Hematopoietic multipotent progenitor cell treated with erythropoietin and hydrocortisone succinate and interleukin-3 and kit ligand, for 17 days (in vitro differentiated cells): ENCODE data around the gene TCEAL4.
"Not testable (repeated sequence)": the region's sequence is repeated elsewhere in the genome, so short reads cannot be mapped to it uniquely, and the experiment has no call there.

Source experiments
- DNase-seq: peaks from one replicate; pipeline ENCODE4 v3.0.0-alpha.2; 2015; ENCODE audit warnings: low spot score

TCEAL4 gene

DNA sequence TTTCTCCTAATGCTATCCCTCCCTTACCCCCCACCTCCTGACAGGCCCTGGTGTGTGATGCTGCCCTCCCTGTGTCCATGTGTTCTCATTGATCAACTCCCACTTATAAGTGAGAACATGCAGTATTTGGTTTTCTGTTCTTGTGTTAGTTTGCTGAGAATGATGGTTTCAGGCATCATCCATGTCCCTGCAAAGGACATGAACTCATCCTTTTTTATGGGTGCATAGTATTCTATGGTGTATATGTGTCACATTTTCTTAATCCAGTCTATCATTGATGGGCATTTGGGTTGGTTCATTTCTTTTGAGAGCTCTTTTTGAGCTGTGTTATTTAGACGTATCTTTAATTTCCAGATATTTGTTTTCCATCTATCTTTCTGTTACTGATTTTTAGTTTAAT, 7.0 kb downstream of the TCEAL4 start:
- DNase-seq: not testable (repeated sequence)

DNA sequence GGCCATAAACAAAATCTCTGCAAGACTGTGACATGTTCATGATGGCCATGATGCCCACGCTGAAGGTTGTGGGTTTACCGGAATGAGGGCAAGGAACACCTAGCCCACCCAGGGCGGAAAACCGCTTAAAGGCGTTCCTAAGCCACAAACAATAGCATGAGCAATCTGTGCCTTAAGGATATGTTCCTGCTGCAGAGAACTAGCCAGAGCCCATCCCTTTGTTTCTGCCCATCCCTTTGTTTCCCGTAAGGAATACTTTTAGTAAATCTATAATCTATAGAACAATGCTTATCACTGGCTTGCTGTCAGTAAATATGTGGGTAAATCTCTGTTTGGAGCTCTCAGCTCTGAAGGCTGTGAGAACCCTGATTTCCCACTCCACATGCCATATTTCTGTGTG, 9.9 kb downstream of the TCEAL4 start:
- not testable (repeated sequence) for DNase-seq

DNA sequence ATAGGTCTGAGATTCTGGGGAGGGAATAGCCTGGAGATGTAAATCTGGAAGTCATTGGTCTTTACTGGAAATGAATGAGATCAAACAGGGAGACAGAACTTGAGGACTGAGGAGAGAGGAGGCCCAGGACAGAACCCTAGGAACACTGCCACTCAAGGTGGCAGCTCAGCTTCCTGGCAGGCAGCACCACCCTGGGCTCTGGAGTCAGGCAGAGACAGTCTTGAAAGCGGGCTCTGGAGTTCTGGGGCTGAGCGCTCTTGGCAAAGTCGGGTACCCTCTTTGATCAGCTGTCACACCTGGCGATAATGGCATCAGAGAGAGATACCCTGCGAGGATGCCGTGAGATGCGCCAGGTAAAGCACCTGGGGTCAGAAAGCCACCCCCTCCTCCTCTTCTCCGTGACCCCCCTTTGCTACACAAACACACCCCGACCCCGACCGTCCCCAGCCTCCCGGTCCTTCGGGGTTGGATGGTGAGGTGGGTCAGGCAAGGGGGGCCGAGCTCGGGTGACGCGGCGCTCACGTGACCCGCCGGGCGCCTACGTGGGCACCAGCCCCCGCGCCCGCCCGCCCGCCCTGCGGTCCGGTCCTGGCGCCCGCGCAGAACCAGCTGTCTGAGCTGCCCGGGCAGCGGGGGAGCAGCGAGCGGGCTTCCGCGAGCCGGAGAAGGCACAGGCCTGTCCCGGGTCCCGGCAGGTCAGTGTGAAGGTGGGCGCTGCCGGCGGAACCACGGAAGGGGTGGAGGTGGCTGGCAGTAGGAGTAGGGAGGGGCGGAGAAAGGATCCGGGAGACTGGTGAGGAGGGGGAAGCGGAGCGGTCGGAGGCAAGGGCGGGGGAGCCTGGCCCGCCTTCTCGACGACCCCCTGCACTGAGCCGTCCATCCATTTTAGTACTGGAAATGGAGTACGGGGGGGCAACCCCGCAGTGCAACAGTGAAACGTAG, 22.3 kb downstream of the TCEAL4 start, which contains the start of gene TCEAL3:
TSS of gene TCEAL3 (plus strand) at position 600 of the 942 bp plus-strand sequence. CDS start 1,102 bp downstream, outside the sequence.
- DNase-seq: no peak

DNA sequence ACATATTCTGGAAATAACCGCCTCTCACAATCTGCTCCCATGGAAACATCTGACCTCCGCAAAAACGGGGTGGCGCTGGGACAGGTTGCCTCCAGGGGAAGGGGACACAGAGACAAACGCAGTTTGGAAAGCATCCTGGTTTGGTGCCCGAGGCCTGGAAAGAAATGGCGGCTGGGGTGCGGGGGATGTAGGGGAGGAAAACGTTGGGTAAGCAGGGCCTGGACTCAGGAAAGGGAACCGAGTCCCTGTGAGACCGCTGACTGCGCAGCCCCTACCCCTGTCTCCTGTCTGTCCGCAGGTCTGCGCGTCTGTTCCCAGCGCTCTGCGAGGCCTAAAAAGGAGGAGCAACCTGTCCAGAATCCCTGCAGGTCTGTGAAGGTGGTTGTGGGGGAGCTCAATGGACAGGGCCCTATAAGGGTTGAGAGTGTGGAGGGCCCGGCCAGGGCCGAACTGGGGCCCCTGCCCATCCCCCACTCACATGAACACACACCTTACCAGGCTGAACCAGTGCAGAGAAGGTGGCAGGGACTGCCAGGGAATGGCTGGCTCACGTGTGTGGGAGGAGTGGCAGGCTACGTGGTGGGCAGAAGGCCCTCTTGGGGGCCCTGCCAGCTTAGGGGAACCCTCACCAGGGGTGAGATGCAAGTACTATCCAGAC, 23.1 kb downstream of the TCEAL4 start:
- DNase-seq: no peak

DNA sequence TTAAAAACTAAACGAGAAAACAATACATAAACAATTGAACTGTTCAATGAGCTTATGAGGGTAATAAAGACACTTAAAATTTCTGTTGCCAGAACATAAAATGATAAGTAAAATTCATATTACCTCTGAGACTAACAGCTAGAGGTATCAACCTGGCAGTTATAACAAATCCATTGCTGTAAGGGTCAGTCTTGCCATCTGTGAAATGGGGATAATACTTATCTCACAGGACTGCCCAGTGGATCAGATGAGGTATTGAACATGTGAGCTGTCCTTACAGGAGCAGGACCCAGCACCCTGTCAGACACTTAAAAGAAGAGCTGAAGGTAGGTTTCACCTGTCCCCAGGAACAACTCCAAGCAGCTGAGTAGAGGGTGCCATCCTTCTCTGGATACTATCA, 25.0 kb downstream of the TCEAL4 start:
- no peak for DNase-seq

DNA sequence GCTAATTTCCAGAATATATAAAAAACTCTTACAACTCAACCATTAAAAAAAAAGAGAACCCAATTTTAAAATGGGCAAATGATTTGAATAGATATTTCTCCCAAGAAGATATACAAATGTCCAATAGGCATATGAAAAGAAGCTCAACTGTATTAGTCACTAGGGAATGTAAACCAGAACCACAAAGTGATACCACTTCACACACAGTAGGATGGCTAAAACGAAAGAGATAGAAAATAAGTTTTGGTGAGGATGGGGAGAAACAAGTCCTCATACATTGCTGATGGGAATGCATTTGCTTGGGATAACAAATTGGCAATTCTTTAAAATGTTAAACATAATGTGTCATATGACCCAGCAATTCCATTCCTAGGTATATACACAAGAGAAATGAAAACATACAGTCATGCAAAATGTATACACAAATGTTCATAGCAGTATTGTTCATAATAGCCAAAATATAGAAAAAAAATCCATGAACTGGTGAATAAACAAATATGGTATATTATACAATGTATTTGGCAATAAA, 28.1 kb downstream of the TCEAL4 start:
- DNase-seq: no peak

DNA sequence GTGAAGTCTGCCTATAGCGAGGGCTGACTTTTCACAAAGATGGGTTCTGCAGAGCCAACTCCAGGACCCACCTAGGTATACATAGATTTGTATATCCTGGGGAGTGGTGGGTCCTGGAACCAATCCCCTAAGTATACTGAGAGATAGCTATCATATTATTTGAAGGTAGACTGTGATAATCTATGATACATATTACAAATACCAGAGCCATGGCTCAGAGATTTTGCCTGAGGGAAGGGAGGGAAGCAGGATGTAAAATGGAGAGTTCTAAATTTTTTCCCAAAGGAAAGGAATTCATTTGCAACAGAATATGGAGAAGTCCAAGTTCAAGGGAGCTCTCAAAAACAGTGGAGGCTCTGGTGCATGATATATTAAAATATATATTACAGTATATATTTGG, 29.7 kb downstream of the TCEAL4 start:
- DNase-seq: no peak

DNA sequence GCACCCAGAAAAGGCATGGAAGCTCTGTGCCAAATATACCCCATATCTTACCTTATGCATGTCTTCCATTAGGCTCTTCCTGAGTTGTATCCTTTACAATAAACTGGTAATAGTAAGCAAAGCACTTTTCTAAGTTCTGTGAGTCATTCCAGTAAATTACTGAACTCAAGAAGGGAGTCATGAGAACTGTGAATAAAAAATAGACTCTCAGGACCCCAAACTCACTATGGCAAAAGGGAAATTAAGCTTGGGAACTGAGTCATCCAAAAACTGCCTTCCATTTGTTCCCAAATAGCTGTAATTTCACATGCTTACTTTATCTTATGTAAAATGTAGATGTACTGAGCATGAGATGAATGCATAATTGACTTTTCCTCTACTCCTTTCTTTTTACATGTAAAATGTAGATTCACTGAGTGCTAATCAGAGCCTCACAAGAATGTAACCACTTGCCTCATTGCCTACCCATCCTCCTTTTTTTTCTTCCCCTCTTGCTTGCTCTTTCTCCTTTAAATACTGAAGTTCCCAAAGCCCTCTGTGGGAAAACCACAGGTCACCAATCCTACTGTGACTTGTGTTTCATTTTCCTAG, 30.6 kb downstream of the TCEAL4 start:
- DNase-seq: no peak

DNA sequence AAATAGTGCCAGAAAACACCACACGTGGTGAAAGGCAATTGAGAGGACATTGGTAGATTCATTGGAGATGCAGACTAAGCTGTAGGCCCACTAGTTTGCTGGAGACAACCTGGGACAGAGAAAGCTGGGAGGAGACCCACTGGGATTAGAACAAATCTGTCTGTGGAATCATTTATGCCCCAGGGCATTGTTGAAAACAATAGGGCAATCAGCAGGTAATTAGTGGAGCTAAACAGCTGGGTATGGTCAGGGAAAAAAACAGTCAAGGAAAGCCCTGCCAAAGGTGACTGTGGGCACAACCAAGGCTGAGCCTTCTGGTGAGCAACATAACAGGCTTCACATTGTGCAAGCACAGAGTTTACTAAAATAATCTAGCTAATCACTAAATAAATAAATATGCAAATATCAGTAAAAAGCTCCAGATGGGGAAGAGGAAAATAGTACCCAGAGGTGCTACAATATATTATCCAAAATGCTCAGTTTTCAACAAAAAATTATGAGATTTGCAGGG, 31.4 kb downstream of the TCEAL4 start:
- no peak for DNase-seq

DNA sequence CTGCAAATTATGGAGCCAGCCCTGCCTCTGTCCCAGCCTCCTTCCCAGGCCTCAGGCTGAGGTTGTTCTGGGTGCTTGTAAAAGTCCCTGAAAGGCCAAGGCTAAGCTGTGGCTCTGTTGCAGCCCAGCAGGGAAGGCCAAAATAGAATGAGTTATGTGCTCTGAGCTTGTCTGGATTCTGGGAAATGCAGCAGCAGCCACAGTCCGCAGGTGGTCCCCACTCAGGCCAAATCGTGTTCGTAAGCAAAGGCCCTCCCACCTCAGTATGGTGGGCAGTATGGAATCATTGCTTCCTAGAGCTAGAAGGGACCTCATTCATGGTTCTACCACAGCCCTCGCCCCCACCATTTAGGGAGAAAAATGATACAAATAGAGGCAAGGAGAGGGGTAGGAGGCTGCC, 38.8 kb downstream of the TCEAL4 start:
- no peak for DNase-seq

DNA sequence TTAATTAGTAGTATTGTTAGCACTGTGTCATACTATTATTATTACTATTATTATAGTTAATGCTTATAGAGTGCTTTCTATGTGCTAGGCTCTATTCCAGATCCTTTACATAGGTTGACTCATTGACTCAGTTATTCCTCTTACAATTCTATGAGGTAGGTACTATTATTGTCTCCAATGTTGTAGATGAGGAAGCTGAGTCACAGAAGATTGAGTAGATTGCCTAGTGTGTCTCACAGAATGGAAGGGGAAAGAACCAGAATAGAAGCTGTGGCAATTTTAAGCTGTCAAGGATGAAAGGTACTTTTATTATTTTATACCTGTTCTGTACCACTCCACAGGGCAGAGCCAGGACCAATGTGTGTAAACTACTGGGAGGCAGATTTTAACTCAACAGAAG, 41.5 kb downstream of the TCEAL4 start:
- no peak for DNase-seq

DNA sequence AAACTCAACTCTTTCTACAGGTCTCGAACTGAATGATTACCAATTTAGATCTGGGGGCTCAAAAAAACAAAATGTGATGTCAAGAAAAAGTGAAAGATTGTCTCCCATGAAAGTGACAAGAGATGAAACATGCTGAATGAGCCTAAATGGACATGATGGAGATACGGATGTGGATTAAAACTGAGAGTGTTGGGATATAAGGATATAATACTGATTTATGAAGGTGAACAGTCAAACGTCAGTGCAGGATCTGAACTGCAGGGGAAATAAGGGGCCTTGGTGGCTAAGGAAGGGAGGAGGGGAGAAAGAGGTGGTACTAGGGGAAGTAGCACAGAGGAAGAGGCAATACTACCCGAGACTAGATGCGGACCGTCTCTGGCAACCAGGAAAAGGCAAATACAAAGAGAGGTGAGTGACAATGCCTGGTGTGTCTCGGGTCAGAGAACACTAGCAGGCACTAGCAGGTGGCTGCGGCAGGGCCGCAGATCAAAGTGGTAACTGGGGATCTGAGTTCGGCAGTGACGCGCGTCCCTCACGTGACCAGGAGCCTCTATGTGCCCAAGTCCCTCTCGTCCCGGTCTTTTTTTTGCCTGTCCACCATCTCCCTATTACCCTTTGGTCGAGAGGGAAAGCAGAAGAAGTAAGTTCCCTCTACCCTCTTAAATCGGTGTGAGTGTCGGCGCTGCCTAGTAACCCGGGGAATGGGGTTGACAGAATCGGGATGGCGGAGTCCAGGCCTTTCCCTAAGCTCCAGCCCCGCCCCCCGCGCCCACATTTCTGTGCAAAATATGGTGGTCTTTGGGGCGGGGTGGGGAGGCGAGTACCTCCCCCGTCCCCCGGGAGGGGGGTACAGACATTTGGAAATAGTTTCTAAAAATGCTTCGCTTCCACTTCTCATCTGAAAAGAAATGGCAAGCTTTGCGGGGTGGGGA, 43.3 kb downstream of the TCEAL4 start, which contains the start of gene TCEAL1:
TSS of gene TCEAL1 (plus strand) at position 590 of the 932 bp plus-strand sequence. CDS start 942 bp downstream, outside the sequence.
- DNase-seq: peak; percentile 13

DNA sequence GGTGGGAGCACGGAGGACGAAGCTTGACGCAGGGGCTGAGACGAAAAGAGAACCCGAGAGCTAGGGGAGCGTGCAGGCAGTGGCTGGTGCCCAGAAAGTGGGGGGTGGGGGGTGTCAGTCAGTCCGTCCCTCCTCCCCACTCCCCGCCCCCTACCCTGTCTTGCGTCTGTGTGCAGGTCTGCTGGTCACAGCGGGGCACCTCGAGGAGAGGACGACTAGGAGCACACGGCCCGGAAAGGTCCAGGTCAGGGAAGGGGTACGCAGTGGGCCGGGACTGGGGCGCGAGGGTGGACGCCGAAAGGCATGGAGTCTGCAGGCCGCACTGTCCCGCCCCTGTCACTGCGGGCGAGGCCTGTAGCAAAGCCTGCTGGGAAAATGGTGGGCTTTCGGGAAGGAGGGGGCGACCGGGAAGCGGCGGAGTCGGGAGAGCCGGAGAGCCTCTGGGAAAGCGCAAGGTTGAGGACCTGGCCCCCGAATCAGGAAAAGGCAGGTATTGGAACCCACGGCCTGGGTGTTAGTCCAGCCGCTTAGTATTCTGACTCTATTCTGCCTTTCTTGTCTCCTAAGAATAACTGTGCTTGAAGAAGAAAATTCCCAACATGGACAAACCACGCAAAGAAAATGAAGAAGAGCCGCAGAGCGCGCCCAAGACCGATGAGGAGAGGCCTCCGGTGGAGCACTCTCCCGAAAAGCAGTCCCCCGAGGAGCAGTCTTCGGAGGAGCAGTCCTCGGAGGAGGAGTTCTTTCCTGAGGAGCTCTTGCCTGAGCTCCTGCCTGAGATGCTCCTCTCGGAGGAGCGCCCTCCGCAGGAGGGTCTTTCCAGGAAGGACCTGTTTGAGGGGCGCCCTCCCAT, 44.2 kb downstream of the TCEAL4 start:
- DNase-seq: peak; percentile 15

DNA sequence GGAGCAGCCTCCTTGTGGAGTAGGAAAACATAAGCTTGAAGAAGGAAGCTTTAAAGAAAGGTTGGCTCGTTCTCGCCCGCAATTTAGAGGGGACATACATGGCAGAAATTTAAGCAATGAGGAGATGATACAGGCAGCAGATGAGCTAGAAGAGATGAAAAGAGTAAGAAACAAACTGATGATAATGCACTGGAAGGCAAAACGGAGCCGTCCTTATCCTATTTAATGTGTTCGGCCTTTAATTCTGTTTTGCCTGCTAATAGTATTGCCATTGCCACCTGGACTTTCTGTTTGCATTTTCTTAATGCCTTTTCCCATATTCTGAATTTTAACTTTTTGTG, 44.8 kb downstream of the TCEAL4 start:
- no peak for DNase-seq

DNA sequence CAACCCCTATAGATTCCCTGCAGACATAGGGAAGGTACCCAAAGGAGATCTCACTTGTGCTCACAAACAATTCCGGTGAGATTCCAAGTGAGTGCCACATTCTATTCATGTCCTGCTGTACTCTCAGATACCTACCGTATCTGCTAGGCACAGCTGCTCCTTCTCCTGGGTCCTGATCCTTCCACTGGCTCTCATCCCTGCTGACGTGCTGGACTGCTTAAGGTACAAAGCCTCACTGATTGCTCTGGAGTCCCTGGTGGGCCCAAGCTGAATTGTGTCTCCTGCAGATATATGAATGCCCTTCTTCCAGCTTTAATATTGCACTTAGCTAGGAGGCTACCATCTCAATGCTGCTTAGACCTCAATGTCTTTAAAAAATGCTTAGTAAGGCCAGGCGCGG, 45.8 kb downstream of the TCEAL4 start:
- no peak for DNase-seq

DNA sequence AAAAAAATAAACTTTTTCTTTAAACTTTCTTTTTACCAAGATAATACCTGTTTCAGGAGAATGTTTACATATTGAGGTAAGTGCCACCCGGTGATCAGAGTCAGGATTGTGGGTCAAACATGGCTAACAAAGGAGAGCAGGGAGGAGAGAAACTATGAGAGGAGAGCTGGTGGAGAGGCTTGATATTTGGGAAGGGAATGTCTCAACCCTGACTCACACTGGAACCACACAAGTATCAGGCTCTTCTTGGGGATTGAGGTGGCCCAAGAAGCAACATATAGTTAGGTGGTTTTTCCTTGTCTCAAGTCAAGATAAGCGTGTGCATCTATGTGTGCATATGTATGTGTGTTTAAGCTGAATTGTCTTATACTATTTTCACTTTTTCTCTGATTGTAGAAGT, 50.1 kb downstream of the TCEAL4 start:
- DNase-seq: no peak
